Gastrocnemius medialis (tissue), 4 donors: ENCODE data around the gene SMAD2.

Experiments used
- POLR2A ChIP-seq, 2 donors: fragments of 450-650 bp; IDR thresholded peaks; one replicate each; pipeline ENCODE4 v1.6.1; 2017; ENCODE audit warnings: antibody characterized with exemption in 2 of 2, mild to moderate bottlenecking in 2 of 2, moderate library complexity in 2 of 2
- TF ChIP-seq, protein P1 (sequence below), 5 experiments: fragments of 450-650 bp in 3 of 5; fragments of 200-600 bp in 2 of 5; sonication (generic) in 2 of 5; IDR thresholded peaks in 4 of 5; conservative IDR thresholded peaks in 1 of 5; 1 replicate in 4 of 5; 2 replicates in 1 of 5; pipeline ENCODE4 v1.5.1; 2016 to 2019; ENCODE audit warnings: antibody characterized with exemption in 5 of 5, mild to moderate bottlenecking in 3 of 5, moderate library complexity in 3 of 5

DNA sequence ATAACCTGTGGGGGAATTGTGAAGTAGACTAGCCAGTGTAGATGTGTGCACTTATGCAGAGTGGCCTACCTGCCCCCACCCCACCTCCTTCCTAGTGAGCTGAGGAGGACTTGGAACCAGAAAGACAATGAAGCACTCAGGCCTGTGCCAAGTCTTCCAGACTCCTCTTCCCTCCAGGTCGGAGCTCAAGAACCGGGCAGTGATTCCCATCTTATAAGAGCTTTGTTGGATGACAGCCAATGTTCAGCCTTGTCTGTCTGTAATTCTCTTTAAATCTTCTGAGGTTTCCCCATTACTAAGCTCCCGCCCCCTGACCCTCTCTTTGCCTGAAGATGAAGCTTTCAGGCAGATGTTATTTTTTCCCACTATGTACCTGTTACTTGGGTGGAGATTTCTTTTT, 121.0 kb downstream of the SMAD2 start:
- TF ChIP-seq, protein P1, sequence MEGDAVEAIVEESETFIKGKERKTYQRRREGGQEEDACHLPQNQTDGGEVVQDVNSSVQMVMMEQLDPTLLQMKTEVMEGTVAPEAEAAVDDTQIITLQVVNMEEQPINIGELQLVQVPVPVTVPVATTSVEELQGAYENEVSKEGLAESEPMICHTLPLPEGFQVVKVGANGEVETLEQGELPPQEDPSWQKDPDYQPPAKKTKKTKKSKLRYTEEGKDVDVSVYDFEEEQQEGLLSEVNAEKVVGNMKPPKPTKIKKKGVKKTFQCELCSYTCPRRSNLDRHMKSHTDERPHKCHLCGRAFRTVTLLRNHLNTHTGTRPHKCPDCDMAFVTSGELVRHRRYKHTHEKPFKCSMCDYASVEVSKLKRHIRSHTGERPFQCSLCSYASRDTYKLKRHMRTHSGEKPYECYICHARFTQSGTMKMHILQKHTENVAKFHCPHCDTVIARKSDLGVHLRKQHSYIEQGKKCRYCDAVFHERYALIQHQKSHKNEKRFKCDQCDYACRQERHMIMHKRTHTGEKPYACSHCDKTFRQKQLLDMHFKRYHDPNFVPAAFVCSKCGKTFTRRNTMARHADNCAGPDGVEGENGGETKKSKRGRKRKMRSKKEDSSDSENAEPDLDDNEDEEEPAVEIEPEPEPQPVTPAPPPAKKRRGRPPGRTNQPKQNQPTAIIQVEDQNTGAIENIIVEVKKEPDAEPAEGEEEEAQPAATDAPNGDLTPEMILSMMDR (IDR thresholded peaks at IDR 0.05 in 4 of 5, conservative IDR thresholded peaks at IDR 0.05 in 1 of 5): no peak
- TF ChIP-seq POLR2A (IDR thresholded peaks at IDR 0.05): no peak
